Femur (tissue), 1 donor: ENCODE data around the gene MYLK.
A peak's percentile ranks its signal among the peaks of the same experiment; 100 is the strongest.

Experiments
- DNase-seq: peaks from one replicate; pipeline ENCODE4 v3.0.0-alpha.2; 2017

MYLK gene

GRCh38 chr3:123693584-123694190 is 190.4 kb downstream of the MYLK start:
- no peak for DNase-seq

- no peak for DNase-seq
Measured at GRCh38 chr3:123692671-123693070, 191.5 kb downstream of the MYLK start.

DNA sequence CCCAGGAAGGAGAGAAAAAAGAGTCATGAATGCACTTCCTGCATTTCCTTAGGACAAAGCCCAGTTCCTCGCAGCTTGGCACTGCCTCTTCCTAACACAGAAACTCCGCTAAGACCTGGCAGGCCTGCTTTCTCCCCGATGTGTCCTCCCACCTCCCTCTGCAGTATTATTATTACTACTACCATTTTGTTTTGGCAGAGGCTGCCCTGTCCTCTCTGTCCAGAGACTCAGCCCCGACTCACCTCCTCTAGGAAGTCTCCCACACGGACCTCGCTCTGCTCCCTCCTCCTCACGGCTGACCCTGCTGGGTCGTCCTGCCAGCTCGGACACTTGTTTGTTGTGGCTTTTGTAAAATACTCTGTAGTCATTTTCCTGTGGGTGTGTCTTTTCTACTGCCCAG is 192.1 kb downstream of the MYLK start:
- no peak for DNase-seq

DNA sequence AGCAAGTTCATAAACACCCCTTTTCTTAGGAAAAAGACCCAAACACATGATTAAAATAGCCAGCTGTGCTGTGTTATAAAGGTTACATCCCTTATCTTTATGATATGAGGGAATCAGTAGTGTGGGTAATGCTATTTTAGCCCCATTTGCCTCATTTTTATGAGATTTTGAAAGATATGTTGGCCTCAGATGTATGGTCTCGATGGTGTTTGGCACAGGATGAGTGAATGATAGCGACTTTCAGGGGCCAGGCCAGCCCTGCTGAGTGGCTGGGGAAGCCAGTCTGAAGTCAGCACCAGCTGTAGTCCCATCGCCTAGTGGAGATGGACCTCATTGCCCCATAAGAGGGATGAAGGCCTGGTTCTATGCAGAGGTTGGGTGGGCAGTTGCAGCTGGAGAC is 194.3 kb downstream of the MYLK start:
- DNase-seq: no peak

GRCh38 chr3:123688241-123688747 is 195.8 kb downstream of the MYLK start:
- no peak for DNase-seq

DNA sequence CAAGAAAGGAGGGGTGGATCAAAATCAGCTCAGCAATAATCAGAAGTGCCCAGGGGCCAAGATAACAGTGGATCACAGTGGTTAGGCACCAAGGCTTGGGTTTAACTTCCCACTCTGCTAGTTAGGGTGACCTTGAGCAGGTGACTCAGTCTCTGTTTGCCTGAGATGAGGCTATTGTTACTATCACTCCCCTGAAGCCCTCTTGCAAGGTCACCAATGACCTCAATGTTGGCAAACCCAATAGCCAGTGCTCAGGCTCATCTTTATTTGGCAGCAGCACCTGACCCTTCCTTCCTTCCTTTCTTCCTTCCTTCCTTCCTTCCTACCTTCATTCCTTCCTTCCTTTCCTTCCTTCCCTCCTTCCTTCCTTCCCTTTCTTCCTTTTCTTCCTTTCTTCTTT is 196.8 kb downstream of the MYLK start:
- DNase-seq: no peak

GRCh38 chr3:123686251-123686650 is 197.9 kb downstream of the MYLK start:
- DNase-seq: no peak

DNA sequence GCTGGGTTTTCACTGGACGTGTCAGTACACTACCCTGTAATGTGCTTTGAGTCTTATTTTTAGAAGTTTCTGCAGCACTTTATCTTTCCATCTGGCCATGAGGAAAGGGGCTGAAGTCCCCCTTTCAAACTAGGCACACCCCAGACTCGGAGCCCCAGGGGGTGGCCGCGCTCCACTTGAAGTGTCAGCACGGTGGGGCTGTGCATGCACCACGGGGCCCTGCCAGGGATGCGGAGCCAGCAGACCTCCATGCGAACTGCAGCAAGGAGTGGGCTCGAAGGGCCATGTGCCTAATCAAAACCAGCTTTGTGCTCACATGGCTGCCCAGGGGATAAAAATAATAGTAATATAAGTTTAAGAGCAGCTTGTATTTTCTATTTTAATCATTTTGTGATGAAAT is 198.4 kb downstream of the MYLK start:
- DNase-seq: no peak

DNA sequence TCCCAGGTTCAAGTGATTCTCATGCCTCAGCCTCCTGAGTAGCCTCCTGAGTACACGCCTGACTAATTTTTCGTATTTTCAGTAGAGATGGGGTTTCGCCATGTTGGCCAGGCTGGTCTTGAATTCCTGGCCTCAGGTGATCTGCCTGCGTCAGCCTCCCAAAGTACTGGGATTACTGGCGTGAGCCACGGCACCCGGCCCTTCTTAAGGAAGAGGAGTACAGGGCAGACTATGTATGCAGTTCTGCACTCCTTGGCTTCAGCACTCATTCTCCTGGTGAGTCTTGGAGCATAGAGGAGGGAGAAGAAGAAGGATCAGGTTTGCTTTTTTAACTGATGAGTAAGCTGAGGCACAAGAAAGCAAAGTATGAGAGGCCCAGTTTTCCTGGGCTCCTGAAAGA is 199.5 kb downstream of the MYLK start:
- no peak for DNase-seq

DNA sequence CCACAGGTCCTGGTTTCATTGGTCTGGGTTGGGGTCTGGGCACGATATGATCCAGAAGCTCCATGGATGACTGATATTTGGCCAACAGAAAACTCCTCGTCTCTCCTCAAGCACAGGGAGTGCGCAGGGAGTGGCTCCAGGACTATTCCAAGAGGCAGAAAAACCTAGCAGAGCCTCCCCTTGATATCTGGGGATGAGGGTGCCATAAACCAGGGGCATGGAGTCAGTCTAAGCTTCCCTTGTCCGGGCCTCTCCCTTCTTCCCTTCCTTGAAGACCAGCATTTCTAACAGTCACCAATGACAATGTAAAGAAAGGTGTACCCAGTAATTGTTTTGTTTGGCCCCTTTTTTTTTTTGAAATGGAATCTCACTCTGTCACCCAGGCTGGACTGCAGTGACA is 199.9 kb downstream of the MYLK start:
- no peak for DNase-seq

- no peak for DNase-seq
Measured at GRCh38 chr3:123683505-123684154, 200.5 kb downstream of the MYLK start.

DNA sequence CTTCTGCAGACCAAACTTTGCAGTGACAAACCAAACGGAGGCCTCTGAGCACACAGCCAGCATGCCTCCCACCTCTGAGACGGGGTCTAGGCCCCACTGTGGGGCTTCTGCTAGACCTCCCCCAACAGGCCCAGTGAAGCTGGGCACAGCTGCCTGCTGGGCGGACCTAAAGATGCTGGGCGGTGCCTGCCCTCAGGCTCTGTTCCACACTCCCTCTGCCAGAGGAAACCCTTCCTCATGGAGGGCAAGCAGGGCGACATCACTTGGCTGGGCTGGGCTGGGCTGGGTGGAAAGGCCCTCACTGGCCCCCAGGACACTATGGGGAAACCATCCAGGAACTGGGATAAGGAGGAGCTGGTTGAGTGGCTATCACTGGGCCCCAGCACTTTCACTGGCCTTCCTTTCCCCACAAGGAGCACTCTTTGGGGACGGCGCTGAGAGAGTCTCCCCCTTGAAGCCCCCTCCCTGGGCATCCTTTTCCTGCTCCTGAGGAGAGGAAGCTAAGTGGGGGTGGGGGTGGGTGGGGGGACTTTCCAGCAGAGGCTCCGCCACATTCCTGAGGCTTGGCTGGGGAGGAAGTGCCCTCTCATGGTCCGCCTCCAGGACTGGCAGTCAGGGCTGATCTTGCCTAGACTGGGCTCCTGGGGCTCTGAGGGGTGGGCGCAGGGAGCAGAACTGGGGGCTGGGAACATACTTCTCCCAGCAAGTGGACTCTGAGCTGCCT is 201.2 kb downstream of the MYLK start:
- DNase-seq: no peak

GRCh38 chr3:123682302-123682701 is 201.8 kb downstream of the MYLK start:
- DNase-seq: no peak

DNA sequence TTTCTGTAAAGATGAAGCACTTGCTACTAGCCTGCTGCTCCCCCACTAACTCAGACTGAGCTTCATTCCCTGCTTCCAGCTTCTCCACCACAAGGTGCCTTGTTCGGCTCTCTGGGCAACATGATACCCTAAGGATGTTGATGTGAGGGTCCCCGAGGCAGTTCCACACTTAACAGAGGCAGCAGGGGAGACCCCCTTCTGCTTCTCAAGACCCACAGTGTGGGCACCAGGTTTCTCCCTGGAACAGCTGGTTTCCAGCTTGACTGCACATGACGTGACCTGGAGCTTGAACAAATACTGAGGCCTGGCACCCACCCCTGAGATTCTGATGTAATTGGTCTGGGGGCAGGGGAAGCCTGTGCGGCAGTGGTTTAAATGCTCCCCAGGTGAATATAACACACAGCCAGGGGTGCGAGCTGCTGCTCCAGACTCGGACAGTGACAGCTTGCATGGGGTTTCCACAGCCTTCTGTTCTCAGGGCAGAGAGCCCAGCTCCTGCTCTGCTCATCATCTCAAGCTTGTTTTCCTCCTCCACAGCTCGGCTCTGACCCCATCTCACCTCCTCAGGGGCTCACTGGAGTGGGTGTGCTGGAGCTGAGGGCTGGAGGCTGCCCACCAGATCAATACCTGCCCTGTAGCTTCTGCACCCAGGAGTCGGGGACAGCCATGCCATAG is 204.3 kb downstream of the MYLK start:
- no peak for DNase-seq

DNA sequence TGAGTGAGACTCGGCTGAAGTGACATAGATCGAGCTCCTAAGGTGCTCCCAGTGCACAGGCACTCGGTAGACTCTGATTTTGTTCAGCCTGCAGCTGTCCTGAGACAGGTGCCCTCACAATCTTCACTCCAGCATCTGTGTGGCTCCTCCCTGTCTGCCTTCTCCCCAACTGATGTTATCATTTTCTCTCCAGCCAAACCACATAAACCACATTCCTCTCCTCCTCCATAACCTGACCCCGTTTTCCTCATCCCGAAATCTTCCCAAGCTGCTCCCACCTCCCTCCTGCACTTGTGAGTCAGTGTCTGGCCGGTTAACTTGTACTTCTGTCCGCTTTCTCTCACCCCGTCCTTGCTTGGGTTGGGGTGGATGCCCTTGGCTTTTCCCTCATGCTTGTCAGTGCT is 206.0 kb downstream of the MYLK start:
- no peak for DNase-seq

- DNase-seq: no peak
Measured at GRCh38 chr3:123672429-123673146, 211.5 kb downstream of the MYLK start.

- no peak for DNase-seq
Measured at GRCh38 chr3:123670743-123671142, 213.4 kb downstream of the MYLK start.

DNA sequence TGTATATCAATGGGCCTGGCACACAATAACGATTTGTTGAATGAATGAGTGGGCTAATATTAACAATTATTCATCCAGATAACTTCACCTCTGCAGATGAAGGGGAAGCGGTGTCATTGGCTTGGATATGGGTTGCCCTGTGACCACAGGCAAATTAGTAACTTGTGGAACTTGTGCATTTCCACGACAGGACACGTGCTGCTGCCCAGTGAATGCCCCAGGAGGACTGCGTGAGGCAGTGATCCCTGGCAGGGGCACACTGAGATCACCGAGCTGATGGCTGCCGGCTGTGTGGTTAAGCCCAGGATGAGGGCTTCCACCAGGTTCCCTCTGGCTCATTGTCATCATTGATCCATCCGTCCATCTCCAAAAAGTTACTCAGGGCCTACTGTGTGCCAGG is 215.2 kb downstream of the MYLK start:
- no peak for DNase-seq

GRCh38 chr3:123667784-123668183 is 216.3 kb downstream of the MYLK start:
- DNase-seq: no peak

DNA sequence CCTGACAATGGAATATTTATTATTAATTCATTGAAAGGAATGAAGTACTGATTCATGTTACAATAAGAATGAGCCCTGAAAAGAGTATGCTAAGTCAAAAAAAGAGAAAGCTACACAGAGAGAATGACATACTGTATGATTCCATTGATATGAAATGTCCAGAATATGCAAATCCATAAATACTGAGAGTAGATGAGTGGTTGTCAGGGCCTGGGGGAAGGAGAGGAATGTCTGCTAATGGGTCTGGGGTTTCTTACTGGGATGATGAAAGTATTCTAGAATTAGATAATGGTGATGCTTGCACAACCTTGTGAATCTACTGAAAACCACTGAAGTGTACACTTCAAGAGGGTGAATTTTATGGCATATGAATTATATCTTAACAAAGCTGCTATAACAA is 219.4 kb downstream of the MYLK start:
- no peak for DNase-seq

- DNase-seq: no peak
Measured at GRCh38 chr3:123663977-123664376, 220.2 kb downstream of the MYLK start.

DNA sequence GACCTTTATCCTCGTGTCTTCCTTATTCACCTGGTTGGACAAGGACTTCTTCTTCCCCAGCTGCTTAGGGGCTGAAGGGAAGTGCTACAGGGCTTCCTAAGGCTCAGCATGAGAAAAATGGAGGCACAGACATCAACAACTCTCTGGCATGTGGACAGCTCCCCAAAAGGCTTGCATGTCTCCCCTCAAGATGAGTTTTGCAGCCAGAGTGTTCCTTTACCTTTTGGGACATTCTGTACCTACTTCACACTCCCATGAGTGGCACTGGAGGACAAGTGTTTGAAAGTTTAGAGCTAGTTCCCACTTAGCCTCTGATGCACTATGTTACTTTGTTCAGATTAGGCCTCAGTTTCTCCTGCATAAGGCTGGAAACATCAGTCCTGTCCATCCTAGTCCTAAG is 222.2 kb downstream of the MYLK start:
- DNase-seq: no peak

GRCh38 chr3:123660900-123661299 is 223.2 kb downstream of the MYLK start:
- peak; percentile 94 for DNase-seq
